IMR-90 (cell line): ENCODE data around the gene MAPK8IP1. TPM values are rescaled to one million over a fixed set of nuclear protein-coding genes. Genes with fewer than 3 reads are reported as not detected.

Experiments used
- ATAC-seq: fragments of 200-7000 bp; cut with Tn5 transposase; 2 replicates; pipeline ENCODE4 v1.9.1; 2020; ENCODE audit warnings: low read depth, mild to moderate bottlenecking, moderate library complexity
- Bru-seq: library from RNA; stranded (reverse); fragments of 400-500 nt; gene quantifications from one replicate; lab custom pipeline; 2021; lab: Mats Ljungman, UMichigan
- BruChase-seq, 2 experiments: library from RNA; stranded (reverse); fragments of 400-500 nt; gene quantifications; one replicate each; lab custom pipeline; 2021; lab: Mats Ljungman, UMichigan
- BruUV-seq: library from RNA; stranded (reverse); fragments of 400-500 nt; replicated peaks from 2 replicates; lab custom pipeline; 2021; lab: Mats Ljungman, UMichigan
- CTCF ChIA-PET: fragments of 300-600 bp; formaldehyde crosslinking; extraction: SDS; loops from one replicate; lab custom pipeline; 2021; ENCODE audit warnings: antibody characterized with exemption; lab: Yijun Ruan, JAX
- POLR2A ChIA-PET: fragments of 300-600 bp; sonication (Branson Sonifier 250); formaldehyde crosslinking; loops from one replicate; lab custom pipeline; 2022; ENCODE audit warnings: antibody characterized with exemption; ENCODE audit not compliant: unreplicated experiment; lab: Charles Lee
- DNase-seq: peaks from one replicate; pipeline ENCODE4 v3.0.0; 2013
- H2AFZ ChIP-seq: replicated peaks from 2 replicates; pipeline ENCODE3; 2013; ENCODE audit warnings: low read length, mild to moderate bottlenecking; ENCODE audit not compliant: poor library complexity
- H2AK5ac ChIP-seq: 2 replicates; pipeline ENCODE4 v1.6.1; 2013; ENCODE audit warnings: low read depth, low read length, inconsistent platforms
- H2AK9ac ChIP-seq: replicated peaks from 2 replicates; pipeline ENCODE3; 2013; ENCODE audit warnings: mild to moderate bottlenecking, low read depth, low read length, moderate library complexity; ENCODE audit not compliant: poor library complexity
- H2BK120ac ChIP-seq: 2 replicates; pipeline ENCODE4 v1.6.1; 2013; ENCODE audit warnings: low read depth, low read length, inconsistent platforms
- H2BK15ac ChIP-seq: 3 replicates; pipeline ENCODE4 v1.6.1; 2013; ENCODE audit warnings: low read depth, low read length, inconsistent platforms
- H2BK20ac ChIP-seq: 2 replicates; pipeline ENCODE4 v1.6.1; 2013; ENCODE audit warnings: low read depth, mild to moderate bottlenecking, inconsistent platforms, low read length, moderate library complexity
- H2BK5ac ChIP-seq: 2 replicates; pipeline ENCODE4 v1.6.1; 2013; ENCODE audit warnings: mild to moderate bottlenecking, low read depth, low read length, inconsistent platforms; ENCODE audit not compliant: poor library complexity, severe bottlenecking
- H3K14ac ChIP-seq: replicated peaks from 2 replicates; pipeline ENCODE4 v1.6.1; 2013; ENCODE audit warnings: low read depth, low read length, inconsistent platforms
- H3K18ac ChIP-seq: 2 replicates; pipeline ENCODE4 v1.6.1; 2013; ENCODE audit warnings: low read depth, low read length, control low read depth
- H3K23ac ChIP-seq: 2 replicates; pipeline ENCODE4 v1.6.1; 2013; ENCODE audit warnings: low read depth, low read length, inconsistent platforms
- H3K27ac ChIP-seq: 2 replicates; pipeline ENCODE4 v1.5.1; 2013; ENCODE audit warnings: mild to moderate bottlenecking, control low read depth, low read length; ENCODE audit not compliant: insufficient read depth
- H3K27me3 ChIP-seq: 2 replicates; pipeline ENCODE4 v1.6.1; 2013; ENCODE audit warnings: low read length; ENCODE audit not compliant: control insufficient read depth, insufficient read depth
- H3K36me3 ChIP-seq: 2 replicates; pipeline ENCODE4 v1.6.1; 2013; ENCODE audit warnings: low read length, mixed read lengths; ENCODE audit not compliant: control insufficient read depth, insufficient read depth
- H3K4ac ChIP-seq: 2 replicates; pipeline ENCODE4 v1.6.1; 2013; ENCODE audit warnings: low read depth, low read length, inconsistent platforms
- H3K4me1 ChIP-seq: 2 replicates; pipeline ENCODE4 v1.6.1; 2013; ENCODE audit warnings: low read length, mixed read lengths; ENCODE audit not compliant: control insufficient read depth, insufficient read depth
- H3K4me2 ChIP-seq: 2 replicates; pipeline ENCODE4 v1.6.1; 2013; ENCODE audit warnings: low read depth, mild to moderate bottlenecking, control low read depth, low read length, moderate library complexity
- H3K4me3 ChIP-seq: 2 replicates; pipeline ENCODE4 v1.5.1; 2013; ENCODE audit warnings: low read depth, mild to moderate bottlenecking, control low read depth, low read length, moderate library complexity; ENCODE audit not compliant: insufficient read depth
- H3K56ac ChIP-seq: 2 replicates; pipeline ENCODE4 v1.6.1; 2013; ENCODE audit warnings: low read length, inconsistent platforms; ENCODE audit not compliant: insufficient read depth; ENCODE audit errors: extremely low read depth
- H3K79me1 ChIP-seq, 2 experiments: 2 replicates each; pipeline ENCODE4 v1.6.1; 2013; ENCODE audit warnings: low read length in 2 of 2, inconsistent platforms in 1 of 2, low read depth in 1 of 2
- H3K9ac ChIP-seq: 2 replicates; pipeline ENCODE4 v1.6.1; 2013; ENCODE audit warnings: low read depth, low read length, control low read depth
- H3K9me1 ChIP-seq: 2 replicates; pipeline ENCODE4 v1.6.1; 2013; ENCODE audit warnings: low read length, inconsistent platforms; ENCODE audit not compliant: insufficient read depth
- H3K9me3 ChIP-seq: 2 replicates; pipeline ENCODE4 v1.6.1; 2013; ENCODE audit warnings: low read length; ENCODE audit not compliant: control insufficient read depth, insufficient read depth
- H4K20me1 ChIP-seq: 2 replicates; pipeline ENCODE4 v1.6.1; 2013; ENCODE audit warnings: low read length, inconsistent platforms; ENCODE audit not compliant: insufficient read depth
- H4K5ac ChIP-seq: 2 replicates; pipeline ENCODE4 v1.6.1; 2013; ENCODE audit warnings: mild to moderate bottlenecking, low read depth, low read length, control low read depth
- H4K8ac ChIP-seq, 2 experiments: 2 replicates each; pipeline ENCODE4 v1.6.1; 2013; ENCODE audit warnings: low read depth in 2 of 2, low read length in 2 of 2, control low read depth in 1 of 2, inconsistent platforms in 1 of 2
- H4K91ac ChIP-seq: 2 replicates; pipeline ENCODE4 v1.6.1; 2013; ENCODE audit warnings: low read depth, low read length, inconsistent platforms; ENCODE audit not compliant: insufficient read depth
- BHLHE40 ChIP-seq: fragments of 150-350 bp; IDR thresholded peaks from 2 replicates; pipeline ENCODE4 v1.6.1; 2016; ENCODE audit warnings: mild to moderate bottlenecking, low read depth, low read length
- CHD1 ChIP-seq: IDR thresholded peaks from 2 replicates; pipeline ENCODE4 v1.6.1; 2012; ENCODE audit warnings: low read depth, low read length, improper control_type of control experiment
- FOS ChIP-seq: fragments of 150-350 bp; IDR thresholded peaks from 2 replicates; pipeline ENCODE4 v1.6.1; 2016; ENCODE audit warnings: low read depth, low read length
- MAFK ChIP-seq: IDR thresholded peaks from 2 replicates; pipeline ENCODE4 v1.6.1; 2012; ENCODE audit warnings: low read depth, low read length, improper control_type of control experiment
- MAZ ChIP-seq: IDR thresholded peaks from 2 replicates; pipeline ENCODE4 v1.6.1; 2012; ENCODE audit warnings: low read depth, mild to moderate bottlenecking, low read length, improper control_type of control experiment, moderate library complexity, borderline replicate concordance
- POLR2A ChIP-seq: IDR thresholded peaks from 2 replicates; pipeline ENCODE4 v1.6.1; 2012; ENCODE audit warnings: mild to moderate bottlenecking, low read depth, low read length
- RCOR1 ChIP-seq: IDR thresholded peaks from 2 replicates; pipeline ENCODE4 v1.6.1; 2012; ENCODE audit warnings: mild to moderate bottlenecking, low read length, improper control_type of control experiment; ENCODE audit not compliant: insufficient replicate concordance
- WGBS, 2 experiments: methylation state at CpG; one replicate each; pipeline versions ENCODE4 v1.1.5 to v1.1.7; 2013; ENCODE audit warnings: missing lambda C conversion rate in 2 of 2; ENCODE audit not compliant: insufficient read length in 1 of 2; ENCODE audit errors: extremely low coverage in 2 of 2; 5-methylcytosine and 5-hydroxymethylcytosine counted together
- dilution Hi-C: fragments of 300-500 bp; cut with HindIII; formaldehyde crosslinking; loops from one replicate; pipeline ENCODE4 v1.14.3; 2018; ENCODE audit warnings: low sequenced_read_pairs; ENCODE audit not compliant: unreplicated experiment
- in situ Hi-C: fragments of 300-500 bp; cut with MboI; formaldehyde crosslinking; loops from 3 replicates; pipeline ENCODE4 v1.14.3; 2019; ENCODE audit warnings: low sequenced_read_pairs, inconsistent platforms, mixed read lengths
- intact Hi-C: fragments of 100-400 bp; cut with micrococcal nuclease; formaldehyde crosslinking; loops from 2 replicates; pipeline ENCODE4 v1.10.0; 2022
- long read RNA-seq: library from polyadenylated mRNA; unstranded; transcript quantifications from one replicate; pipeline ENCODE4 v2.0.0, GENCODE V29; 2021; ENCODE audit not compliant: unreplicated experiment
- polyA plus RNA-seq, 3 experiments: library from polyadenylated mRNA; depleted of rRNA; stranded (reverse); fragments of >200 nt; gene quantifications; 2 replicates each; pipeline ENCODE4 v1.2.3, GENCODE V29; 2012; ENCODE audit warnings: low replicate concordance in 1 of 3
- total RNA-seq: library from RNA; depleted of rRNA; stranded (reverse); fragments of >200 nt; gene quantifications from 2 replicates; pipeline ENCODE4 v1.2.3, GENCODE V29; 2012; rRNA removed
- TF ChIP-seq, protein P1 (sequence below): fragments of 150-350 bp; IDR thresholded peaks from 2 replicates; pipeline ENCODE4 v1.6.1; 2017; ENCODE audit warnings: mild to moderate bottlenecking, antibody characterized with exemption, low read length, low read depth

Gene MAPK8IP1
- 6.5 and 6.9 TPM in 2 replicates for total RNA-seq
- 9.6 and 12.4 TPM in 2 replicates for polyA plus RNA-seq (2012; rRNA removed)
- polyA plus RNA-seq (2012; cell fraction: cytosol; rRNA removed), result 5.9 and 10.4 TPM in 2 replicates
- 10.5 and 18.3 TPM in 2 replicates for polyA plus RNA-seq (2012; cell fraction: nucleus; rRNA removed; ENCODE audit: low replicate concordance)
- percentile 34 among the genes with signal in this experiment for Bru-seq, nascent RNA
- percentile 34 among the genes with signal in this experiment for BruChase-seq, experiment 1, labeled RNA remaining after a 6-hour chase
- percentile 35 among the genes with signal in this experiment for BruChase-seq, experiment 2, labeled RNA remaining after a 2-hour chase
- long read RNA-seq, partial matches to known transcripts, result 24 of 24 reads
- long read RNA-seq, other reads (novel, unspliced or antisense), result 0 of 24 reads

DNA sequence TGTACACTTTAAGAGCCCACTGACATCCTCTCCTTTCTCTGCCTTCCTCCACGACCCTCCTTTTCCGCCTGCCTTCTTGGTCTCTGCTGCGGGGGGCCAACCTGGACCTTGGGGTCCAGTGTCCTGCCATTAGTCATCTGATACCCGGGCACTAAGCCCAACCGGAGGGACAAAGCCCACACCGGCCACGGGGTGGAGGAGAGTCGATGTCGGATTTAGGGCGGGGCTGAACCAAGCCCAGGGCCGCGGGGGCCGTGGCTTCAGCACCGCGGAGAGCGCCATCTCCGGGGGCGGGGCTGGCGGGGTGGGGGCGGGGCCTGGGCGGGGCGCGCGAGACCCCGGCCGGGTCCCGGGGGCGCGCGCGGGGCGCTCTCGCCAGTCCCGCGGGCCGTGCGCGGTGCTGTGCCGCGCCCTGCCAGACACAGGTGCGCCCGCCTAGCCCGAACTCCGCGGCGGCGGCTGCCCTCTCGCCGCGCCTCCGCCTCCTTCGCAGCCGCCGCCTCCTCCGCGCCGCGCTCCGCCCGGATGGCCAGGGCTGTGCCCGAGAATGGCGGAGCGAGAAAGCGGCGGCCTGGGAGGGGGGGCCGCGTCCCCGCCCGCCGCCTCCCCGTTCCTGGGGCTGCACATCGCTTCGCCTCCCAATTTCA is at the start of gene MAPK8IP1:
TSS of gene MAPK8IP1 (plus strand) at position 378 of the 647 bp plus-strand sequence. CDS start at position 548, 170 bp downstream.
- no peak within 1 kb of the TSS for H2BK20ac ChIP-seq
- intact Hi-C loops (no loop called here), in situ Hi-C loops (no loop called here), dilution Hi-C loops (no loop called here)
- H2AFZ ChIP-seq, result peak within 1 kb of the TSS; percentile 86
- POLR2A ChIA-PET, result no interaction called here
- no peak within 1 kb of the TSS for H3K27ac ChIP-seq
- peak within 1 kb of the TSS; percentile 77 for H3K4me3 ChIP-seq
- peak within 1 kb of the TSS; percentile 72; the same call in 1 of the 2 replicates for H3K4me2 ChIP-seq
- no peaks in the 10 kb centered on the region for H3K4me1 ChIP-seq
- H3K9me1 ChIP-seq, result peaks cover 4% of the 10 kb centered on the region; the same call in 1 of the 2 replicates
- BruUV-seq, result no TSS peak
- no peak within 1 kb of the TSS for H3K9ac ChIP-seq
- H3K36me3 ChIP-seq, result peaks cover 18% of the 10 kb centered on the region
- H4K5ac ChIP-seq, result no peak within 1 kb of the TSS
- peak; percentile 97 for ATAC-seq
- DNase-seq, result no peak
- no peak within 1 kb of the TSS for H3K14ac ChIP-seq
- WGBS, 2 experiments, result 2% methylated on average over 41 of the region's 73 CpGs; no CpG with 5 or more reads in 1 of the 2 experiments
- no peak within 1 kb of the TSS for H3K18ac ChIP-seq
- H2BK15ac ChIP-seq, result no peak within 1 kb of the TSS
- no peak within 1 kb of the TSS for H2BK5ac ChIP-seq
- H3K27me3 ChIP-seq, result peaks cover 25% of the 10 kb centered on the region
- TF ChIP-seq MAZ, result peak; percentile 81; the same call in 1 of the 2 replicates
- TF ChIP-seq POLR2A, result no peak
- no peak for TF ChIP-seq BHLHE40
- no peak for TF ChIP-seq MAFK
- TF ChIP-seq, protein P1, sequence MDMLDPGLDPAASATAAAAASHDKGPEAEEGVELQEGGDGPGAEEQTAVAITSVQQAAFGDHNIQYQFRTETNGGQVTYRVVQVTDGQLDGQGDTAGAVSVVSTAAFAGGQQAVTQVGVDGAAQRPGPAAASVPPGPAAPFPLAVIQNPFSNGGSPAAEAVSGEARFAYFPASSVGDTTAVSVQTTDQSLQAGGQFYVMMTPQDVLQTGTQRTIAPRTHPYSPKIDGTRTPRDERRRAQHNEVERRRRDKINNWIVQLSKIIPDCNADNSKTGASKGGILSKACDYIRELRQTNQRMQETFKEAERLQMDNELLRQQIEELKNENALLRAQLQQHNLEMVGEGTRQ, result no peak
- TF ChIP-seq CHD1, result no peak
- TF ChIP-seq RCOR1, result no peak
- TF ChIP-seq FOS, result no peak
- H2AK5ac ChIP-seq, result no peak within 1 kb of the TSS
- peaks cover 27% of the 10 kb centered on the region for H4K20me1 ChIP-seq
- no peaks in the 10 kb centered on the region for H3K9me3 ChIP-seq
- H4K8ac ChIP-seq, result no peak within 1 kb of the TSS
- H3K23ac ChIP-seq, result no peak within 1 kb of the TSS
- peaks cover 0 to 3% of the 10 kb centered on the region in 2 experiments; a peak in 1 of 4 replicates for H3K79me1 ChIP-seq
- no peak within 1 kb of the TSS for H2BK120ac ChIP-seq
- CTCF ChIA-PET, result no interaction called here
- H2AK9ac ChIP-seq, result peak within 1 kb of the TSS; percentile 24
- no peak within 1 kb of the TSS for H3K4ac ChIP-seq
- no peak within 1 kb of the TSS for H4K91ac ChIP-seq
- H3K56ac ChIP-seq, result no peak within 1 kb of the TSS; the same call in 1 of the 2 replicates
